Fibroblast of lung (primary cell): ENCODE results near the gene CD247.

Source experiments
- CTCF ChIP-seq, 2 donors: IDR thresholded peaks in 1 of 2; conservative IDR thresholded peaks in 1 of 2; 1 replicate in 1 of 2; 2 replicates in 1 of 2; pipeline ENCODE4 v1.5.1; 2011 to 2012; ENCODE audit warnings: low read length in 2 of 2, control low read depth in 1 of 2, inconsistent platforms in 1 of 2, low read depth in 1 of 2, mild to moderate bottlenecking in 1 of 2
- EZH2 ChIP-seq: IDR thresholded peaks from 2 replicates; pipeline ENCODE4 v1.5.1; 2012; ENCODE audit warnings: low read length, control low read depth, mild to moderate bottlenecking; ENCODE audit errors: missing control alignments

- TF ChIP-seq CTCF (conservative IDR thresholded peaks at IDR 0.05 in 1 of 2, IDR thresholded peaks at IDR 0.05 in 1 of 2; ENCODE audit: low read depth in 1 of 2, low read length in 2 of 2) (no peak), EZH2 (no peak)
Measured at GRCh38 chr1:167489571-167490340, 28.6 kb downstream of the CD247 start.
